Measurements from ENCODE around the gene UBA1. TPM values are rescaled to one million over a fixed set of nuclear protein-coding genes. Genes with fewer than 3 reads are reported as not detected.

The UBA1 gene
- total and polyA plus RNA-seq, 2 of the 8 experiments (the other 6 are each of a cell fraction or from before 2014, with no cell fraction given): 313 to 458 TPM

DNA sequence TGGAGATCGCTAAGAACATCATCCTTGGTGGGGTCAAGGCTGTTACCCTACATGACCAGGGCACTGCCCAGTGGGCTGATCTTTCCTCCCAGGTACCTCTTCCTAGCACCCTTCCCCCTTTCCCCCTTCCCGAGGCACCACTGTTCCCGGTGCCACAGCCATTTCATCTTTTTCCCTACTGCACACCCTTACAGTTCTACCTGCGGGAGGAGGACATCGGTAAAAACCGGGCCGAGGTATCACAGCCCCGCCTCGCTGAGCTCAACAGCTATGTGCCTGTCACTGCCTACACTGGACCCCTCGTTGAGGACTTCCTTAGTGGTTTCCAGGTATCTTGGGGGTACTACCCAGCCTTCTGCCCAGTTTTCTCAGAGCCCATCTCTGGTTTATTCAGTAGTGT lies 5.7 kb downstream of the UBA1 start (continued):
- TF ChIP-seq EZH2 (IDR thresholded peaks at IDR 0.05; ENCODE audit: low read depth, low read length, severe bottlenecking) (no peak), CBX5 (IDR thresholded peaks at IDR 0.05; ENCODE audit: low read depth, low read length) (no peak), KDM4A (IDR thresholded peaks at IDR 0.05; ENCODE audit: low read depth, low read length, severe bottlenecking) (no peak), PHF8 (conservative IDR thresholded peaks at IDR 0.05; ENCODE audit: low read depth, low read length) (no peak), POLR2AphosphoS5 (IDR thresholded peaks at IDR 0.05; ENCODE audit: low read depth, low read length) (no peak)

All from H1 (cell line).